ENCODE measurements around the gene BEAN1. TPM values are rescaled to one million over a fixed set of nuclear protein-coding genes. Genes with fewer than 3 reads are reported as not detected.

The BEAN1 gene
- total RNA-seq (2022; extraction: Qiagen RNA extraction): 2.4 to 3.9 TPM (median 2.9 TPM) in 5 replicates

DNA sequence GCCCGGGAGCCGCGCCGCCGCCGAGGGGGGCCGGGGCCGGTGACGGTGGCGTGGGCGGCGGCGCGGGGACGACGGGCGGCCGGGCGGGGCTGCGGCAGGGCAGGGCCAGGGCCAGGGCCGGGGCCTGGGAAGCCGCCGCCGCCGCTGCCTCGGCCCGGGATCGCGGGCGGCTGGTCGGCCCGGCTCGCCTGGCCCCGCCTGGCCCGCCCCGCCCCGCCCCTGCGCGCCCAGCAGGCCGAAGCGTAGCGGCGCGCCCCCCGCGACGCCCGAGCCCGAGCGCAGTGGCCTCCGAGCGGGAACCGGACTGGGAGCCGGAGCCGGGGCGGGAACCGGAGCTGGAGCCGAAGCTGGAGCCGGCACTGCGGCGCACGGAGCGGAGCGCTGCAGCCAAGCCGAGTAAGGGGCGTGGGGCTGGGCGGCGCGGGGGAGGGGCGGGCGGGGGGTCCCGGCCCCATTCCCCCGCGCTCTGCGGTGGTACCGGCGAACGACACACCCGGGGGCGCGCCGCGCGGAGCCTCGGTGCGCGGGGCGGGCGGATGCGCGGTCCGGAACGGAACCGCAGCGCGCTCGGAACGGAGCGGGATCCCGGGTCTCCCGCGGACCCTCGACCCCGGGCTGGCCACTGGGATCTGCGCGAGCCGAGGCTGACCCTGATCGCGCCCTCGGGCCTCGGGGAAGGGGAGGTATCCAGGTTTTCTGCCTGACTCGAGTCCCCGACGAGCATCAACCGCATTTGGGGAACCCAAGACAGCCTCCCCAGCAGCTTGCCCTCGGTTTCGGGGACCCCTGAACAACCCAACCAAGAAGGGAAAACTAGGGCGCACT, at the start of gene BEAN1:
BEAN1 (plus strand) TSS at position 260 of the 825 bp plus-strand sequence. CDS start 10,382 bp downstream, outside the sequence.

Other genes starting within 250 kb of the BEAN1 start
- 0.09 to 0.22 TPM (median 0.16 TPM) in 5 replicates for gene CDH5, start 60.6 kb upstream of the BEAN1 start, total RNA-seq (2022; extraction: Qiagen RNA extraction)
- 15.4 to 18.2 TPM (median 16.1 TPM) in 5 replicates for gene TK2, start 122.8 kb downstream of the BEAN1 start, total RNA-seq (2022; extraction: Qiagen RNA extraction)
- gene CKLF, start 125.3 kb downstream of the BEAN1 start, total RNA-seq (2022; extraction: Qiagen RNA extraction): 61.7 to 68.7 TPM (median 67.2 TPM) in 5 replicates
- 0.63 to 1.7 TPM (median 1.2 TPM) in 5 replicates for gene CMTM1, start 139.1 kb downstream of the BEAN1 start, total RNA-seq (2022; extraction: Qiagen RNA extraction)
- not detected in 5 replicates for gene CMTM2, start 152.2 kb downstream of the BEAN1 start, total RNA-seq (2022; extraction: Qiagen RNA extraction)
- 76.9 to 83.6 TPM (median 82.0 TPM) in 5 replicates for gene CMTM3, start 177.4 kb downstream of the BEAN1 start, total RNA-seq (2022; extraction: Qiagen RNA extraction)